HG02852 (cell line): ENCODE results near the gene MAN1A1.
"Not testable (repeated sequence)": the region's sequence is repeated elsewhere in the genome, so short reads cannot be mapped to it uniquely, and the experiment has no call there.

Source experiments
- ATAC-seq: cut with Tn5 transposase; IDR thresholded peaks from one replicate; pipeline ENCODE4 v1.9.1; 2021; ENCODE audit warnings: mild to moderate bottlenecking, moderate library complexity; ENCODE audit not compliant: unreplicated experiment

MAN1A1 gene

GRCh38 chr6:119349361-119350201 is at the start of gene MAN1A1:
TSS of gene MAN1A1 (minus strand) at chr6:119349761. CDS start at chr6:119349065, 696 bp downstream.
- ATAC-seq: peak; percentile 74

DNA sequence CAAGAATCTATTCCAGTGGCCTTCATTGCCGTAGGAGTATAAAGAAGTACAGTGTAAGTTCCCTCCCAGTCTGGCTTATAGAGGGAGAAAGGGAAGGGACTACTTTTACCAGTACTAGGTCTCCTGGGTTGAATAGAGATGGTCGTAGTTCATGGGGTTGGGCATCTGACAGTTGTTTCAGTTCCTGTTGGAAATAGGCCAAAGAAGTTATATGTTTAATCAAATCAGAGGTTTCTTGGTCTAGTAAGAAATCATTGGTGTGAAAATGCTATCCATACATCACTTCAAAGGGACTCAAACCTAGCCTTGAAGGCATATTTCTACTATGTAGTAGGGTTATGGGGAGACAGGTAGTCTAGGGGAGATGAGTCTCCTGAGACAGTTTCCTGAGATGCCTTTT is 45.6 kb upstream of the MAN1A1 start:
- peak; percentile 79 for ATAC-seq

- ATAC-seq: no peak
Measured at GRCh38 chr6:119390247-119390793, 40.8 kb upstream of the MAN1A1 start.

- ATAC-seq: no peak
Measured at GRCh38 chr6:119385994-119386393, 36.4 kb upstream of the MAN1A1 start.

DNA sequence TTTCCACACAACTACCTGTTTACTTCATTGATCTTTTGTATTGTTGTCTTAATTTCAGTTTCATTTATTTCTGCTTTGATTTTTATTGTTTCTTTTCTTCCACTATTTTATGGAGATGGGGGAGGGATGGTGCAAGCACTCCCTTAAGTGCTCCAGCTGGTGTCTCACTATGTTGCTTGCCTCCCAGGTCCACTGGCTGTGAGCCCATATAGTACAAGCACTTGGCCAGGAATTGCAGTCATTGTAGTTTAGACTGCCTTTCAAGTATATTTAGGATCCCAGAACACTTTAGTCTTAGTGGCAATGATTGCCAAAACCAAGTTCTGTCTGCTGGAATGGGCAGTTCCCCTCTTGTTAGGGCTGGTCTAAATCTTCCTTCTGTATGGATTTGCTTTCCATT is 34.9 kb upstream of the MAN1A1 start:
- ATAC-seq: no peak

DNA sequence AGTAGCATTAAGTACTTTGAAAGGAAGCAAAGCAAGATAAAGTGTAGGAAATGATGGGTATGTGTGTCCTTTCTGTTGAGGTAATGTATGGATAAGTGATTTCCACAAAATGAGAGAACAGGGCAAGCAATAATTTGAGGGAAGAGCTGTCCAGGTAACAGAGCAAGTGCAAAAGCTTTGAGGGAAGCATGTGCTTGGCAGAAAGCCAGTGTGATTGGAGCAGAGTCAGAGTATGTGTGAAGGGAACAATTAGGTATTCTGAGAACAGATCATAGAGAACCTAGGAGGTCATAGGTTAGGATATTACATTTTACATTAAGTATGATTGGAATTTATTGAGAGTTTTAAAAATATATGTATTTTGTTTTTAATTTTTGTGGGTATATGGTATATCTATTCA is 30.2 kb upstream of the MAN1A1 start:
- ATAC-seq: no peak

DNA sequence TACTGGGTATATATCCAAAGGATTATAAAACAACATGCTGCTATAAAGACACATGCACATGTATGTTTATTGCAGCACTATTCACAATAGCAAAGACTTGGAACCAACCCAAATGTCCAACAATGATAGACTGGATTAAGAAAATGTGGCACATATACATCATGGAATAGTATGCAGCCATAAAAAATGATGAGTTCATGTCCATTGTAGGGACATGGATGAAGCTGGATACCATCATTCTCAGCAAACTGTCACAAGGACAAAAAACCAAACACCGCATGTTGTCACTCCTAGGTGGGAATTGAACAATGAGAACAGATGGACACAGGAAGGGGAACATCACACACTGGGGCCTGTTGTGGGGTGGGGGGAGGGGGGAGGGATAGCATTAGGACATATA is 27.5 kb upstream of the MAN1A1 start:
- ATAC-seq: not testable (repeated sequence)

- no peak for ATAC-seq
Measured at GRCh38 chr6:119370080-119370479, 20.5 kb upstream of the MAN1A1 start.

DNA sequence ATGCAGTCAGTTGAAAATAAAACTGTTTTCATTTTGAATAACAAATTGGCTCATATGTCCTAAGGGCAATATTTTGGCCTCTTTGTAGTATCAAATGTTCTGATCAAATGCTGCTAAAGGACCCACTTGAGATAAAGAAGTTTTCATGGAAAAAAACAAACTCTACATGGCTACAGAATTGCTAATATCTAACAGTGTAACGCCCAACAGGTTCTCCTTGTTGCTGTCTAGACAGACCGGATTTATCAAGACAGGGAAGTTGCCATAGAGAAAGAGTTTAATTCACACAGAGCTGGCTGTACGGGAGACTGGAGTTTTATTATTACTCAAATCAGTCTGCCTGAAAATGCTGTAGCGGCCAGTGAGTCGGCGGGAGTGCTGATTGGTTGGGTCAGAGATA is 19.4 kb upstream of the MAN1A1 start:
- ATAC-seq: no peak

DNA sequence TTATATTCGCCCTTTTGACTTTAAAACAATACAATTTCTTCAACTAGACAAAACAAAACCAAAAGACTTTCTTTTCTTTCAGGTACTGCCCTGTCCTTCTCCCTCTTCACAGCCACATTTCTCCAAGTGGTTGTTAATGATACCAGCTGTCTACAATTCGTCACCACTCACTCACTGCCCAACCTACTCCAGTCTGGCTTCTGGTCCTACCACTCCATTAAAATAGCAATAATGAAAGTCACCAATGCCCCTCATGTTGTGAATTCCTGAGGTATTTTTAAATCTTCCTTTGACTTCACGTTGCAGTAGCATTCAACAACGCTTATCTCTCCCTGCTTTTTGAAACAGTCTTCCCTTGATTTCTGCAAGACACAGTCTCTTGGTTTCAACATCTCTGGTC is 11.6 kb upstream of the MAN1A1 start:
- ATAC-seq: no peak

- ATAC-seq: no peak
Measured at GRCh38 chr6:119360262-119360915, 10.8 kb upstream of the MAN1A1 start.

DNA sequence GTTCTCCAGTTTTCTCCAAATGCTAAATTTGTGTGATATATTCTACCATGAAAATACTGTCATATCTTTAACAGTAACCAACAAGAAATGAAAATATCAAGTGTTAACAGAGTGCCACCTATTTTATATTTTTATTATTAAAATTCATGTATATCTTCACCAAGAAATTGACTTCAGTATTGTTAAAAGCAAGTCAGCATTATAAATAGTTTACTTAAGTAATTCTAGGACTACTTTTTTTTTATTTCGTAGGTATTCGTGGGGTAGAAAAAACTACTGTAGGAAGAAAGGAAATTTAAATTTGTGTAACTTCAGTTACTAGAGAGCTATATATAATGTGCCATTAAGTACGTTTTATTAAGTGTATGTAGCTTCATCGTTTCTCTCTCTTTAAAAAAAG is 6.3 kb upstream of the MAN1A1 start:
- no peak for ATAC-seq

GRCh38 chr6:119355157-119355556 is 5.6 kb upstream of the MAN1A1 start:
- ATAC-seq: no peak

- no peak for ATAC-seq
Measured at GRCh38 chr6:119353696-119354095, 4.1 kb upstream of the MAN1A1 start.

- no peak for ATAC-seq
Measured at GRCh38 chr6:119352001-119352400, 2.4 kb upstream of the MAN1A1 start.

DNA sequence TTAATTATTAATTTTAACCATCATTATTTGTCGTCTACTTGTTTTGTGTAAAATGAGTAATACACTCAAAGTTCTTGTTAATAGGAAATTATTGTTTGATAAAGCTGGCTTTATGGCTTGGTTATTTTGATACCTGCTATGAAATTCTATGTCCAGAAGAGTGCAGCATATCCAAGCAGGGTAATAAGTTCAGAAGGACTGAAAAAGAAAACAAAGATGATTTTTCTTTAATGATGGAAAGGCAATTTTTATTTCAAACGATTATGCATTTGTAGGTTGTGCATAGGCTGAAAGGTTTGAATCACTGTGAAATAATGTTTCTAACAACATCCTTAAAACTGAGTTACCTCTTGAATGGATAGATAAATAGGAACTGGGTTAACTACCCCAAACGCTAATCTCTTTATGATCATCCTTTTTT is 1.4 kb upstream of the MAN1A1 start:
- ATAC-seq: no peak

GRCh38 chr6:119350202-119350951 is 816 bp upstream of the MAN1A1 start:
- peak; percentile 11 for ATAC-seq

GRCh38 chr6:119348748-119349360 is 707 bp downstream of the MAN1A1 start:
- peak; percentile 11 for ATAC-seq

DNA sequence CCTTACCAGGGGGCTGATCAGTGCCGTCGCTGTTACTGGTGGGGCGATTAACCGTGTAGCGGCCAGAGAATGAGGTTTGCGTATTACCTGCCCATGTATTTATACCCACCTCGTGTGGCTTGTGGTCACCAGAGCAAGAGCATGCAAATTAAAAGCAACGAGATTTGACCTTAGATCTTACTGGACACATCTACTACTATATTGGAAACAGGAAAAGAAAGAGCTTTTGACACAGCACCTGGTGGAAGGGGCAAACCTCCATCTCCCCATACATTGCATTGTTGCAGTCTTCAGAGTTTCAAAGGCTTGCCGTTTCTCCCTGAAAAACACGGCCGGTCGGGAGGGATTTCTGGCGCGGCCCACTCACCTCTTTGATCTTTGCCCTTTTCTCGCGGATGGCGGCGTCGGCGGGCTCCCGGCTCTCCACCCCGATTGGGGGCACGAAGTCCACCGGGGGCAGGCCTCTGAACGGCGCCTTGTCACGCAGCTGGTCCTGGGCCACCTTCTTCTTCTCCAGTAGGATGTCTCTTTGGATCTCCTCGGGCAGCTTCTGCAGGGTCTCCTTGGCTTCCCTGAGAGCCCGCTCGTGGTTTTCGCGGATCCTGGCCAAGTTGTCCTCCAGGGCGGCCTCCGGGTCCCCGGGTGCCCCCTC is 1.3 kb downstream of the MAN1A1 start:
- peak; percentile 14 for ATAC-seq

- ATAC-seq: peak; percentile 18
Measured at GRCh38 chr6:119347466-119348095, 2.0 kb downstream of the MAN1A1 start.
